HG02885 (cell line): ENCODE measurements around the gene USP32.

ENCODE experiments used
- ATAC-seq: cut with Tn5 transposase; IDR thresholded peaks from one replicate; pipeline ENCODE4 v1.9.1; 2021; ENCODE audit warnings: mild to moderate bottlenecking; ENCODE audit not compliant: unreplicated experiment, poor library complexity

USP32 gene

DNA sequence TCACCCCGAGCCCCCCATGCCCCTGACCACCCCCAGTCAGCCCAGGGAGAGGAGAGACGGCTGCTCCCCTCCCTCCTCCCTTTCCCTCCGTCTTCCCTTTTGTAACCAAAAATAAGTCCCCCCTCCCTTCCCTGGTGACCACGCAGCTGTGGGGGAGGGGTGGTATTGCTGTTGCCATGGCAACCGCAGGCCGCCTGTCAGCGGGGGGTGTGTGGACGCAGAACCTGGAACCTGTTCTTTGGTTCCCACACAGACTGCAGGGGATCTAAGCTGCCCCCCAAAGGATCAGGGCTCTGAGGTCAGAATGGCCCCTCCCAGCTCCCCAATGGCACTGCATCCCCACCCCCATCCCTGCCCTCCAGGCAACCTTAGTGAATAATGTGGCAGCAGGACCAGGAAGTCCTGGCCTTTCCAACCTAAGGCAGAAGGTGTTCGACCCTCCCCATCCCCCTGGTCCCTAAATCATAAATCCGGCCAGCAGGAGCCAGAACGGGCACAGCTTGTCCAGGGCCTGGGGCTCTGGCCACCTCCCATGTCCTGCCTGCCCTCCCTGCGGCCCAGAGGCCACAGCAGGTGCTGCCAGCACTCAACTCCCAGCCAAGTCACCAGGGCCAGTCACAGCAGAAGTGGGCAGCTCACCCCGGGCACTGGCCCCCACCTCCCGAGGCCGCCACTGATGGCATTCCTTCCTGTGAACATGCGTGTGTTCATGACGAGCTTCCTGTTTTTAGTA is 230.2 kb downstream of the USP32 start:
- ATAC-seq = no peak

DNA sequence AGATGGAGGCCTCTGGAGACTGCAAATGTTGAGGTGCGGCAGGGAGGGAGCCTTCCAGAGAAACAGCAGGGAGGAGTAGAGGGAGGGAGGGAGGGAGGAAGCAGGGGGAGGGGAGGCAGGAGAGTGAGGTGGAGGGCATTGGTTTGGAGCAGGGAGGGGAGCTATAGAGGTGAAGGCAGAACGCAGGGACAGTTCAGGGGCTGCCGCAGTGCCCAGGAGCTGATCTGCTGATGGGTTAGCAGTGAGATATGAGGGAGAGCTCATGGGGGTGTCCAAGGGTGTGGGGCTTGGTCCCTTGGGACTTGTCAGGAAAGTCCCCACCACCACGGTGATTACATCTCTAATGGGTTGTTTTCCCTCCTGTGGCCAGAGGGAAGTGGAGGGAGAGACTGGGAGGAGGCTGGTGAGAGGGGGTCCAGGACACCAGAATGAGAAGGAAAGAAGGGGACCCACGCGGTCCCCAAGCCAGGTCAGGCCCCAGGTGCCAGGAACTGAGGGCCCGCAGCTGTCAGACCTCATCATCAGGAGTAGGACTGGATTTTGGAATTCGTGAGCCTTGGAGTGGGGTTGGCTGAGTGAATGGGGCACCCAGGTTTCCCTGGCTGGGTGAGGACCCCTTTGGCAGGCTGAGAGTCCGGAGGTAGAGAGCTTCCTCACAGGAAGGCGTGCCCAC is 231.0 kb downstream of the USP32 start:
- ATAC-seq = no peak

DNA sequence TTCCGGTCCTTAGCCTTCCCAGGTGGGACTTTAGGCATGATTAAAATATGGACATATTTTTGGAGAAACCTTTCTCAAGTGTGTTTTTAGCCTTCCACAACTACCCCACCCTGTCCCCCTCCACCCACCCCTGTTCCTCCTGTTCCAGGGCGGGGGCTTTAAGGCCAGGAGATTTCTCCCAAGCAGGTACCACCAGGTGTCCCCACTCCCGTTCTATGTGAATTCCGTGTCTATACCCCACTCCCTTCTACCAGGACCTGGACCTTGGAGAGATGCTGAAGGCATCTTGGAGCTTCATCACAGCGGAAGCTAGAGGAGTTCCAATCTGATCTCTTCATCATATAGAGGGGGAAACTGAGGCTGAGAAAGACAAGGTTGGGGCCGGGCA is 232.5 kb downstream of the USP32 start:
- ATAC-seq = no peak

DNA sequence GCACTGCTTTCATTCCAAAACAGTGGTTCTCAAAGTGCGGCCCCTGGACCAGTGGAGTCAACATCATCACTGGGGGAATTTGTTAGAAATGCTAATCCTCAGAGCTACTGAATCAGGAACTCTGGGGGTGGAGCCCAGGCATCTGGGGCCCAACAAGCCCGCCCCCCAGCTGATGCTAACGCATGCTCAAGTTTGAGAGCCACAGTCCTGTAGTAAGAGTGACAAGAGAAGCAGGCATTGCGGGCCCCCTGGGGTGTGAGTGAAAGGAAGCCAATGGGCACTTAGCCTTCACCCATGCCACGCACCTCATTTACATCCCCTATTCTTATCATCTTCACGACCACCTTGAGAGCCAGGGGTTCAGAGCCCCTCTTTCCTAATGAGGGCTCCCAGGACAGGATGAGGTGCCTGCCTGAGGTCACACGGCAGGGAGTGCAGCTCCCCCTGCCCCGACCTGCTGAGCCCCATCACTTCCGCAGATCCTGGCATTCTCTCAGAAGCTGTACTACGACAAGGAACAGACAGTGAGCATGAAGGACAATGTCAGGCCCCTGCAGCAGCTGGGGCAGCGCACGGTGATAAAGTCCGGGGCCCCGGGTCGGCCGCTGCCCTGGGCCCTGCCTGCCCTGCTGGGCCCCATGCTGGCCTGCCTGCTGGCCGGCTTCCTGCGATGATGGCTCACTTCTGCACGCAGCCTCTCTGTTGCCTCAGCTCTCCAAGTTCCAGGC is 233.0 kb downstream of the USP32 start:
- no peak for ATAC-seq

DNA sequence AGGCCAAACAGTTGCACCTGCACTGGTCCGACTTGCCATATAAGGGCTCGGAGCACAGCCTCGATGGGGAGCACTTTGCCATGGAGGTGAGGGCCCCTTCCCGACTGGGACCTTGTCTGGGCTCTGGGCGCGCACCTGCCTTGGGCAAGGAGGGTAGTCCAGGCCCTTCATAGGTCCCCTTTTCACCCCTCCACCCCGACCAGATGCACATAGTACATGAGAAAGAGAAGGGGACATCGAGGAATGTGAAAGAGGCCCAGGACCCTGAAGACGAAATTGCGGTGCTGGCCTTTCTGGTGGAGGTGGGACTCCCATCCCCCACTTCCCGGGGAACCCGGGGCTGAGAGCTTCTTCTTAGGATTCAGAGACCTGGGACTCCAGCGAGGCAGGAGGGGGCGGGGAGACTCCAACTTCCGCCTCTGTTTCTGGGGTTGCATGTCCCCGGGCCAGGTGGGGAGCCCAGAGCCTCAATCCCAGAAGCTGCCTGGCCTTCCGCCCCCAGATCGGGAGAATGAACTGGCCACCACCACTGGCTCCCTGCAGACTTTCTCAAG is 234.4 kb downstream of the USP32 start:
- no peak for ATAC-seq

DNA sequence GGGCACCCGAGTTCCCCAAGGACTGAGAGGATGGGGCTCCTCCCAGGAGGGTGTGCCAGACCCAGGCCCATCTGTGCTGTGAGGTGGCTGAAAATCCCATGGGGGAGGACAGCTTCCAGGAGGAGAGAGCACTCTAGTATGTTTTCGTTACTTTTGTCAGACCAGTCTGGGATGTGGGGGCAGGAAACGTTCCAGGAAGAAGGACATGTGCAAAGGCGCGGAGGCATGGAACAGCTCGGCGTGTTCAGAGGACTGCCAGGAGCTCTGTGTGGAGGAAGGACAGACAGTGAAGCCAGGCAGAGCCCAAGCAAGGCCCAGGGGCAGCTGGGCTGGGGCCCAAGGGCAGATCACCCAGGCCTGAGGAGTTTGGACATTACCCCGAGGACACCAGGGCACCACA is 235.2 kb downstream of the USP32 start:
- no peak for ATAC-seq

DNA sequence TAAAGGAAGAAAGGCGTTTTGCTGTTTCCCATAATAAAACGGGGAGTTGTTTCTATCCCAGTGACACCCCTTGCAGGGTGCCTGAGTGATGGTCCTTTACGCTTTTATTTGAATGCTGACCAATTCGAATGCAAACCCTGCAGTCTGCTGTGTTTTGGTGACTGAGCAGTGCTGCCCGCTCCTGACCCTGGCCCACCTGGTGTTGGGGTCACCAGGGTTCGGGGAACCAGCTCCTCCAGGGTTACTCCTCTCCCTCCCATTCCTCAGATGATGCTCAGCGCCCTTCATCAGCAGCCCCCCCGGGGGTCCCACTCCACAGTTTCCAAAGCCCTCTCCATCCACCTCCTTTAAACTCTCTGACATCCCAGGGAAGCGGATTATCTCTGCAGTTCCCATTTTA is 236.1 kb downstream of the USP32 start:
- no peak for ATAC-seq

DNA sequence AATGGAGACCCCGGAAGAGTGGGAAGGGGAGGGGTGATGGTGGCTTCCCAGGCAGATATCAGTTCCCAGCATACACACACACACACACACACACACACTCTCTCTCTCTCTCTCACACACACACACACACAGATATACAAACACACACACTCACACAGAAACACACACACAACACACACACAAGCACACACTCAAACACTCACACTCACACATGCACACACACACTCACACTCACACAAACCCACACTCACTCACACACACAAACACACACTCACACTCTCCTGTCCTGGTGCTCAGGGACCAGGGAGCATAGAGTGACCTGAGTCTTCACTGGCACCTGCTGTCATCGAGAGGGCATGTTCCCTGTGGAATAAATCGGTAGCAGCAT is 236.5 kb downstream of the USP32 start:
- no peak for ATAC-seq

DNA sequence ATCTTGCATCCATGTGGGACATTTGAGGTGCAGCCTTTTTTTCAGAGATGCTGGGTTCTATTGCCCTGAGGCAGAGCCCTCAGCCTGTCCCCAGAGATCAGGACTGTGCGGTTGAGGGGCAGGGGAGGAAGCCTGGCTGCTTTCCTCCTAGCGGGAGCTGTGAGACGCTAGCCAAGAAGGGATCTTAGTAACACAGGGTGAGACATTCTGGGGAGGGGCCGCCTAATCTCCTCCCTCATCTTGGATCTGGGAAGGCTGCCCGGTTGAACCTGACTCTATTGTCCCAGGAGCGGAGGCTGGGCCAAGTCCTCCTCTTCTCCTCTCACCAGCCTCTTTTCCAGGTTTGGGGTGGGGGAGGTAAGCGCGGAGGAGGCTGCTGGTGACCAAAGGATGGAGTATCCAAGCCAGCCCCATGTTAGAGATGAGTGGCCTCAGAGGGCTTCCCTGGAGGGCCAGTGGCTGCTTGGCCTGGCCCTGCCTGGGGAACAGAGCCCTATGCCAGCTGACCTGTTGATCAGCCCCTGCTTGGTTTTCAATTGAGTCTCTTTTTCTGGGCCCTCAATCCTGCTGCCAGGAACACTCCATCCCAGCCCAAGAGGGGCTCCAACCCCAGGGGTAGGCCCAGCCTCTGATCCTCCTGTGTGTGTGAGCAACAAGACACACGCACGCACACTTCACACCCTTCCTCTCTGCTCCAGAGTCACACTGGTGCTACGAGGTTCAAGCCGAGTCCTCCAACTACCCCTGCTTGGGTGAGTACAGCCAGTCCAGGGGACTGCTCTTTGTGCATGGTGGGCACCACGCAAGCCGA is 237.1 kb downstream of the USP32 start:
- no peak for ATAC-seq

DNA sequence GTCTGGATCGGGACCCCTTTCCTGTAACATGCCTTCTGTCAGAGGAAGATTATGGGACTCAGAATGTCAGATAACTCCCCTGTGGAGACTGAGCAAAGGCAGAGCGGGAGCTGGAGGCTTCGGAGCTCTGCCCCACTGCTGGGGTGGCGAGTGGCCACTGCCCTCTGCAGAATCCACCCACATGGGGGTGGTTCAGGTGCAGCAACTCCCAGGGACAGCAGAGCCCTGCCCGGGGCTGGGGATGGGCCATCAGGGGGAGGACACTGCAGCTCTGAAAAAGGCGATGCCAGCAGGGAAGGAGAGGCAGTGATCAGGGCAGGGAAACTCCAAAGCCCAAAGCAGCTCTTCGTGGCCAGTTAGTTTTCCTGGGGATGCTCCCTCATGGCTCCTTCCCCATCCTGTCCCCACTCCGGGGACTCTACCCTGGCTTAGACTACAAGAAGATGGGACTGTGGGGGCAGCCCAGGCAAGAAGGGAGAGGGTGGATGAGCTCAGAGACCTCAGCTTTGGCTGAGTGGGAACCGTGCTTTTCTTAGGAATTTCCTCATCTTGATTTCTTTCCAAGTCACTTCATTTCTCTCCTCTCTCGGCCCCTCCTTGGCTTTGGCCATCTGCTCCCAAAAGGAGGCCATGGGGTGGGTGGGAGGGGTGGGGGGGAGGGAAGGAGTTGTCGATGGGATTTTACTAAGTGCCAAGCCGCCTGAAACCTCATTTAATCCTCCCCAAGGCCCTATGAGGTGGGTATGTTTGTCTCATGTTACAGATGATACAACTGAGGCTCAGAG is 238.1 kb downstream of the USP32 start:
- ATAC-seq = no peak

DNA sequence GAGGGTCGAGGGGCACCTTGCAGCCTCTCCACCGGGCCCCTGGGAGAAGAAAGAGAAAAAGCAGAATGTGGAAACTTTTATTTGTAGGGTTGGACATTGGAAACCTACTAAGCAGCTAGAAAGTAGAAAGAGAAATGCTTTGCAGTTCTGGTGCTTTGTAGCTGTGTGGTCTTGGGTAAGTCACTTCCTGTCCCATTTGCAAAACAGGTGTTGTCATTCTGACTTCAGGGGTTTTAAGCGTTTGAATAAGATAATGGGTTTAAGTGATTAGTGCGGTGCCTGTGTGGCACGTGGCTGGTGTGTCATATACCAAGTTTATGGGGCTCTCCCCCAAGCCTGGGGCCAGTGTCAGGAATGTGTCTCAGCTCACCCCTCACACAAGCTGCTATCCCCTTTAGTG is 240.6 kb downstream of the USP32 start:
- no peak for ATAC-seq

DNA sequence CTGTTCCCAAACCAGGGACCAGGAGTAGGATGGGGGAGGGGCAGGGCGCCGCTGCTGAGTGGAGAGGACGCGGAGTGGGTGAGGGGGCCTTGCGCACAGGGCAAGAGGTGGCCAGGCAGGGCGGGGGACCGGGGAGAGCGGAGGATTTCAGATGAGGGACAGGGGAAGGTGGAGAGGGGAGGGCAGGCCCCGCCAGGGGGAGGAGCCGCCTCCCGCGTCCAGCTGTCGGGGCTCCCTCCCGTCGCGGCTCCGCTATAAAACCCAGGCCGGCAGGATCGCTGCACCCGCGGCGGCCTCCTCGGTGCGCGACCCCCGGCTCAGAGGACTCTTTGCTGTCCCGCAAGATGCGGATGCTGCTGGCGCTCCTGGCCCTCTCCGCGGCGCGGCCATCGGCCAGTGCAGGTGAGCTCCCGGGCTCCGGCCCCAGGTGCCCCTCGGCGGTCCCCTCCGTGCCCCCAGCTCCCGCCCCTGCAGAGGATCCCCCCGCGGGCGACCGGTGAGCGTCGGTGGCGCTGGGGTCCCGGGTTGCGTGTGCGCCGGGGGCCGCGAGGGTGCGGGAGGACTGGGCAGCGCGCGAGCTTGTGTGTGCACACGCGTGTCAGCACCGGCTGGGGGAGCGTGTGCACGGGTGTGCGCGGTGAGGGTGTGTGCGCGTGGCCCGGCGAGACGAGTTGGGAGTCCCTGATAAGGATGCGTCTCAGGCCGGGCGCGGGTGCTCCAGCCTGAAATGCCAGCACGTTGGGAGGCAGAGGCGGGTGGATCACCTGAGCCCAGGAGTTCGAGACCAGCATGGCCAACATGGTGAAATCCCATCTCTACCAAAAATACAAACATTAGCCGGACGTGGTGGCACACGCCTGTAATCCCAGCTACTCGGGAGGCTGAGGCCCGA is 242.0 kb downstream of the USP32 start, which contains the start of gene CA4:
Gene CA4 (plus strand): TSS at position 283 of the 892 bp plus-strand sequence. CDS start 62 bp downstream, at position 345.
- ATAC-seq = no peak

DNA sequence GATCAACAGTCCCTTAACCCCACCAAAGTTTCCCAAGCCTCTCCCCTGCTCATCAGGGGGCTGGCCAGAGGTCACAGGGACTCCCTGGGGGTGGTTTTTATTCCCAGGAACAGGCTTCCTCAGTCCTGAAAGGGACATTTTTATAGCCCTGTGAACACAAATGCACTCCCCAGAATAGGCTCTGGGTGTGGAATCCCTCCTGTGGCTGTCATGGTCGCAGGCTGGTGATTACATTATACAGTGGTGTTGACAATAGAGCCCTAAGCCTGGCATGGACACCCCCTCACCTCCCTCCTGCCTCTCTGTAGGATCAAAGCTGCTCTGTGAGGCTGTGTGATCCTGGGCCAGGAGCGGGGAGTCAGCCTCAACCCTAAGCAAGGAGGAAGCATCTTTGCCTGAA is 243.6 kb downstream of the USP32 start:
- no peak for ATAC-seq

DNA sequence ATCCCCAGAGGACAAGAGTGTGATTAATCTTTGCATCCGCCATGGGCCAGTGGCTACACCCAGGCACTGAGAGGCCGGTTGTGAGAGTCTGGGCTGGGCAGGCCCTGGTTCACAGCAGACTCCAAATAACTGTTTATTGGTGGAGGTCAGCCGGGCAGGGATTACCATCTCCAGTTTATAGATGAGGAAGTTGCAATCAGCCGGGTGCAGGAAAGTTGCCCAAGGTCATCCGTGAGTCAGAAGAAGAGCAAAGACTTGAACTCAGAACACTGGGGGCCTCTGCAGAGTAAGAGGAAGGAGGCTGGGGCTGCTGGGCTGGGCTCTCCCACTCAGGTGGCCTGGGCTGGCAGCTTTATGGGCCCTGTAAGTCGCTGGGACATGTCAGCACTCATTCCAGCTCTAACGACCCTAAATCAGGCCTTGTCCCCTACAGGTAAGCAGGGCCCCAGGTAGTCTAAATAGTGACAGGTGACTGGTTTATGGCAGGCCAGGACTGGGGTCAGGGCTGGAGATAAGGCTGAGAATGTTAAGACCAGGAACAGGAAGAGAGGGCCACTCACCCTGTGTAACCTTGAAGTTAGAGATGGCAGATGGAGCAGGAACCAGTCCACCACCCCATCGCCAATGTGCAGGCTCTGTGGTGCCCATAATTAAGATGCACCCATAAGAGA is 244.2 kb downstream of the USP32 start:
- no peak for ATAC-seq

DNA sequence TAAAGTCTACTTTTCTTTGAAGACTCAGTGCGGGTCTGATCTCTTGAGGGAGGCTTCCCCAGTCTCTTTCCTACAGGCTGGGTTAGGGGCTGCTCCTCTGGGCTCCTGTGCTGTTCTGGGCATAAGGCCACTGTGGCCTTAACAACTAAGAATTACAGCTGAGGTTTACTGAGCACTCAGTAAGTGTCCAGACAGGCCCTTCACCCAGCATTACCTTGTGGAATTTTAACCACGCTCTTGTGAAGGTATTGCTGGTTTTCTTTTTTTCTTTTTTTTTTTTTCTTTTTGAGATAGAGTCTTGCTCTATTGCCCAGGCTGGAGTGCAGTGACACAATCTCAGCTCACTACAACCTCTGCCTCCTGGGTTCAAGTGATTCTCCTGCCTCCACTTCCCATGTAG is 245.7 kb downstream of the USP32 start:
- ATAC-seq = no peak

DNA sequence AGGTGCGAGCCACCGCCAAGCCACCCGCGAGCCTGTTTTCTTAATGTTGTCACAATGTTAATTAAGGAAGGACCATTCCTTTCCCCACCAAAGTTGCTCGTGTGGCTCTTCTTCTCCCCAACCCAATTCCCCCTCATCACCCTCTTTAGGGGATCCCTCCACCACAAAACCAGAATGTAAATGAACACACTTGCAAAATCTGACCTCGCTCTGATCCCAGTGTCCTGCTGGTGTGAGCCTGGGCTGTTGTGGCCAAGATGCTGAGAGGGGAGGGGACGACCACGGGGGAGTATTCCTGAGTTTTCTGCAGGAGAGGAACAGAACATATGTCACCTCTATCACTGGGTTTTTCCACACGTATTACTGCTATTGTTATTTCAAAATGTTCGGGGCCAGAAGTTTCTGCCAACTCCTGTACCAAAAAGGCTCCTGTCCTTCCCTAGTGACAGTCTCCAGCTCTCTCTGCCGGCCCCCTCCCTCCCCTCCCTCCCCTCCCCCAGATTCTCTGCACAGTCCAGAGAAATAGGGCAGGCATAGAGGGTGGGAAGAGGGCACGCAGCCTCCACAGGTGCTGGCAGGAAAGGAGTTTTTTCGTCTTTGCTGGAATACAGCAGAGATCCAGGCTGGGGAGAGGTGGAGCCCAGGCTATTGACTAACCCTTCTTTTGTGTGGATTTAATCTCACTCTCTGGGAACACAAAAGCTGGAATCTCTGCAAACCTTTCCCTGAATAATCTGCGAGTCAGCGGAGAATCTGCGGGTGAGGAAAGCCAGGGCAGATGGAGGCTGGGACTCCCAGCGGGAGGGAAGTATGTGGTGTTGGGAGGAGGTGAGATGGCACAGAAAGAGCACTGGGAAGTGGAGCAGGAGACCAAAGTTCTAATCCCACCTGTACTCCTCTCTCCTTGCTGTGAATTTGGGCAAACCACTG is 246.7 kb downstream of the USP32 start:
- no peak for ATAC-seq
